Measurements from ENCODE around the gene CMYA5.

The CMYA5 gene

GRCh38 chr5:79825802-79826201, 136.2 kb downstream of the CMYA5 start:
- Histone ChIP-seq H3K9ac (ENCODE audit: insufficient read length) (no peak overlapping the region), H3K36me3 (ENCODE audit: insufficient read depth, low read length) (no peaks in the 10 kb centered on the region), H3K27ac (no peak overlapping the region), H3K9me3 (ENCODE audit: low read depth, low read length) (no peaks in the 10 kb centered on the region), H3K4me3 (no peak overlapping the region)
- no peak for DNase-seq (ENCODE audit: low read depth, low spot score)
- TF ChIP-seq FOXP2 (optimal IDR thresholded peaks at IDR 0.05; ENCODE audit: control extremely low read depth, extremely low read length, insufficient read depth): no peak
- TF ChIP-seq EZH2 (IDR thresholded peaks at IDR 0.05): no peak
- no peak for TF ChIP-seq POLR2AphosphoS5 (IDR thresholded peaks at IDR 0.05; ENCODE audit: borderline replicate concordance, low read depth, low read length)

GRCh38 chr5:79827159-79827629, 137.6 kb downstream of the CMYA5 start:
- Histone ChIP-seq H3K9ac (ENCODE audit: insufficient read length) (no peak overlapping the region), H3K4me3 (no peak overlapping the region)

GRCh38 chr5:79829260-79829659, 139.6 kb downstream of the CMYA5 start:
- H3K27ac ChIP-seq: no peak overlapping the region
- H3K9me3 ChIP-seq (ENCODE audit: low read depth, low read length): no peaks in the 10 kb centered on the region
- no peaks in the 10 kb centered on the region for H3K36me3 ChIP-seq (ENCODE audit: insufficient read depth, low read length)
- no peak overlapping the region for H3K4me3 ChIP-seq
- DNase-seq (ENCODE audit: low read depth, low spot score): no peak
- H3K9ac ChIP-seq (ENCODE audit: insufficient read length): no peak overlapping the region
- TF ChIP-seq POLR2AphosphoS5 (IDR thresholded peaks at IDR 0.05; ENCODE audit: borderline replicate concordance, low read depth, low read length) (no peak), EZH2 (IDR thresholded peaks at IDR 0.05) (no peak), FOXP2 (optimal IDR thresholded peaks at IDR 0.05; ENCODE audit: control extremely low read depth, extremely low read length, insufficient read depth) (no peak)

More at GRCh38 chr5:79827159-79827629, 137.6 kb downstream of the CMYA5 start:
- no peak for DNase-seq (ENCODE audit: low read depth, low spot score)
- Histone ChIP-seq H3K9me3 (ENCODE audit: low read depth, low read length) (no peaks in the 10 kb centered on the region), H3K27ac (no peak overlapping the region), H3K36me3 (ENCODE audit: insufficient read depth, low read length) (no peaks in the 10 kb centered on the region)
- no peak for TF ChIP-seq EZH2 (IDR thresholded peaks at IDR 0.05)
- no peak for TF ChIP-seq FOXP2 (optimal IDR thresholded peaks at IDR 0.05; ENCODE audit: control extremely low read depth, extremely low read length, insufficient read depth)
- TF ChIP-seq POLR2AphosphoS5 (IDR thresholded peaks at IDR 0.05; ENCODE audit: borderline replicate concordance, low read depth, low read length): no peak

GRCh38 chr5:79831381-79832309, 142.0 kb downstream of the CMYA5 start:
- DNase-seq (ENCODE audit: low read depth, low spot score): no peak
- peak overlapping the region; percentile 11 for H3K9ac ChIP-seq (ENCODE audit: insufficient read length)
- peak overlapping the region; percentile 74; the same call in 1 of the 2 replicates for H3K27ac ChIP-seq
- peak overlapping the region; percentile 11; the same call in 1 of the 2 replicates for H3K4me3 ChIP-seq
- H3K36me3 ChIP-seq (ENCODE audit: insufficient read depth, low read length): no peaks in the 10 kb centered on the region
- TF ChIP-seq EZH2 (IDR thresholded peaks at IDR 0.05): no peak
- no peak for TF ChIP-seq POLR2AphosphoS5 (IDR thresholded peaks at IDR 0.05; ENCODE audit: borderline replicate concordance, low read depth, low read length)
- no peak for TF ChIP-seq FOXP2 (optimal IDR thresholded peaks at IDR 0.05; ENCODE audit: control extremely low read depth, extremely low read length, insufficient read depth)
- no peaks in the 10 kb centered on the region for H3K9me3 ChIP-seq (ENCODE audit: low read depth, low read length)

- H3K4me3 ChIP-seq: no peak overlapping the region
- no peak for TF ChIP-seq FOXP2 (optimal IDR thresholded peaks at IDR 0.05; ENCODE audit: control extremely low read depth, extremely low read length, insufficient read depth)
- TF ChIP-seq POLR2AphosphoS5 (IDR thresholded peaks at IDR 0.05; ENCODE audit: borderline replicate concordance, low read depth, low read length): no peak
- no peaks in the 10 kb centered on the region for H3K9me3 ChIP-seq (ENCODE audit: low read depth, low read length)
- no peak overlapping the region for H3K27ac ChIP-seq
- no peak overlapping the region for H3K9ac ChIP-seq (ENCODE audit: insufficient read length)
- H3K36me3 ChIP-seq (ENCODE audit: insufficient read depth, low read length): no peaks in the 10 kb centered on the region
- DNase-seq (ENCODE audit: low read depth, low spot score): no peak
Observed at GRCh38 chr5:79832911-79833310, 143.3 kb downstream of the CMYA5 start.

GRCh38 chr5:79834098-79834753, 144.6 kb downstream of the CMYA5 start:
- Histone ChIP-seq H3K27ac (no peak overlapping the region), H3K4me3 (no peak overlapping the region), H3K36me3 (ENCODE audit: insufficient read depth, low read length) (no peaks in the 10 kb centered on the region), H3K9ac (ENCODE audit: insufficient read length) (no peak overlapping the region), H3K9me3 (ENCODE audit: low read depth, low read length) (no peaks in the 10 kb centered on the region)
- DNase-seq (ENCODE audit: low read depth, low spot score): no peak
- TF ChIP-seq EZH2 (IDR thresholded peaks at IDR 0.05) (no peak), POLR2AphosphoS5 (IDR thresholded peaks at IDR 0.05; ENCODE audit: borderline replicate concordance, low read depth, low read length) (no peak), FOXP2 (optimal IDR thresholded peaks at IDR 0.05; ENCODE audit: control extremely low read depth, extremely low read length, insufficient read depth) (no peak)

GRCh38 chr5:79834754-79835714, 145.4 kb downstream of the CMYA5 start:
- TF ChIP-seq POLR2AphosphoS5 (IDR thresholded peaks at IDR 0.05; ENCODE audit: borderline replicate concordance, low read depth, low read length) (no peak), FOXP2 (optimal IDR thresholded peaks at IDR 0.05; ENCODE audit: control extremely low read depth, extremely low read length, insufficient read depth) (no peak), EZH2 (IDR thresholded peaks at IDR 0.05) (no peak)
- no peak overlapping the region for H3K4me3 ChIP-seq
- H3K9me3 ChIP-seq (ENCODE audit: low read depth, low read length): no peaks in the 10 kb centered on the region
- no peak overlapping the region for H3K27ac ChIP-seq
- H3K9ac ChIP-seq (ENCODE audit: insufficient read length): no peak overlapping the region
- DNase-seq (ENCODE audit: low read depth, low spot score): no peak
- no peaks in the 10 kb centered on the region for H3K36me3 ChIP-seq (ENCODE audit: insufficient read depth, low read length)

All from SK-N-MC (cell line).